Right lobe of liver (tissue), 4 donors: Measurements from ENCODE around the gene PDYN.

Experiments
- CTCF ChIP-seq, 4 donors: fragments of 200-600 bp in 3 of 4; fragments of 450-650 bp in 1 of 4; IDR thresholded peaks; one replicate each; pipeline versions ENCODE4 v1.5.1 to v1.8.0; 2016 to 2022; ENCODE audit warnings: antibody characterized with exemption in 4 of 4, mild to moderate bottlenecking in 2 of 4
- POLR2A ChIP-seq: fragments of 450-650 bp; IDR thresholded peaks from one replicate; pipeline ENCODE4 v1.6.1; 2017; ENCODE audit warnings: antibody characterized with exemption, mild to moderate bottlenecking
- donor health status: DM: no; HTN: no; CAD: no.
- donor health status: DM: no; HTN: no; CAD: no.
- donor health status: DM: no; HTN: yes; CAD: no.

- no peak for TF ChIP-seq CTCF (IDR thresholded peaks at IDR 0.05)
- TF ChIP-seq POLR2A = no peak
Observed at GRCh38 chr20:1943275-1944002, 50.4 kb downstream of the PDYN start.
